Measurements from ENCODE around the gene PRIM2.
"Not testable (repeated sequence)": the region's sequence is repeated elsewhere in the genome, so short reads cannot be mapped to it uniquely, and the experiment has no call there.

Gene PRIM2

DNA sequence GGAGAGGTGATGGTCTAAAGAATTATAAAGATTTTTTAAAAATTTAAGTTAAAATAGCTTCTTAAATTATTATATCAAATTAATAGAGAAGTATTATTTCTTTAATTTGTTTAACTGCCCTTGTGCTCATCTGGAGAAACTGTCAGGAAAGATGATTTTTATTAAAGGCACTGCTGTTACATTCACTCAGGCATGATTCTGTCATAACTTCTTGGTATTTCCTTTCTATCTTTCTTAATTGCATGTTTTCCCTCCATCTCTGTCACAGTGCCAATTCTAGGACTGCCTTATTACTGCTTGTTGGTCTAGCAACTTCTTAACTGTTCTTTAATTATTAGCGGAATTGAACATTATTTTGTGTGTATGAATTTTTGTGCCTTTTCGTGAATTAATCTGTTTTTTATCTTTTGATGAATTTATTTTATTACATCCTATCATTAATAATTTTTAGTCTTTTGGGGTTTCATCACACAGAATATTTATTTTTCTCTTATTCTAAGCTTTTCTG, 47.7 kb downstream of the PRIM2 start:
- DNase-seq (ENCODE audit: low spot score) = not testable (repeated sequence)

GRCh38 chr6:57368965-57369731, 51.7 kb downstream of the PRIM2 start:
- not testable (repeated sequence) for DNase-seq (ENCODE audit: low spot score)

- DNase-seq (ENCODE audit: low spot score) = not testable (repeated sequence)
These were observed 54.3 kb downstream of the PRIM2 start for GRCh38 chr6:57371779-57372178.

- DNase-seq (ENCODE audit: low spot score) = peak; percentile 64
These were observed 57.3 kb downstream of the PRIM2 start for GRCh38 chr6:57374764-57375163.

DNA sequence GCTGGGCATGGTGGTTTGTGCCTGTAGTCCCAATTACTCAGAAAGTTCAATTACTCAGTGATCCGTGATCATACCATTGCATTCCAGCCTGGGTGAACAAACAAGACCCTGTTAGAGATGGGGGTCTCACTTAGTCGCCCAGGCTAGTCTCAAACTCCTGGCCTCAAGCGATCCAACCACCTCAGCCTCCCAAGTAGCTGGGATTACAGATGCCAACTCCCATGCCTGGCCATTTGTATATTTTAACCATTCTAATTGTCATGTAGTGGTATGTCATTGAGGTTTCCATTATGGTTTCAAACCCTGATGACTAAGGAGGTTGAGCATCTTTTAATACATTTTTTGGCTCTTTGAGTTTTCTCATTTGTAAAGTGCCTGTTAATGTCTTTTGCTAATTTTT, 58.7 kb downstream of the PRIM2 start:
- peak; percentile 1 for DNase-seq (ENCODE audit: low spot score)

- not testable (repeated sequence) for DNase-seq (ENCODE audit: low spot score)
These were observed 71.7 kb downstream of the PRIM2 start for GRCh38 chr6:57389038-57389592.

DNA sequence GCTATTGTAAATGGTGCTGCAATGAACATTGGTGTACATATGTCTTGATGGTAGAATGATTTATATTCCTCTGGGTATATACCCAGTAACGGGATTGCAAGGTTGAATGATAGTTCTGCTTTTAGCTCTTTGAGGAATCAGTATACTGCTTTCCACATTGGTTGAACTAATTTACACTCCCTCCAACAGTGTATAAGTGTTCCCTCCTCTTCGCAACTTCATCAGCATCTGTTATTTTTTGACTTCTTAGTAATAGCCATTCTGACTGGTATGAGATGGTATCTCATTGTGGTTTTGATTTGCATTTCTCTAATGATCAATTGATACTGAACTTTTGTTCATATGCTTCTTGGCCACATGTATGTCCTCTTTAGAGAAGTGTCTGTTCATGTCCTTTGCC, 73.4 kb downstream of the PRIM2 start:
- DNase-seq (ENCODE audit: low spot score) = not testable (repeated sequence)

DNA sequence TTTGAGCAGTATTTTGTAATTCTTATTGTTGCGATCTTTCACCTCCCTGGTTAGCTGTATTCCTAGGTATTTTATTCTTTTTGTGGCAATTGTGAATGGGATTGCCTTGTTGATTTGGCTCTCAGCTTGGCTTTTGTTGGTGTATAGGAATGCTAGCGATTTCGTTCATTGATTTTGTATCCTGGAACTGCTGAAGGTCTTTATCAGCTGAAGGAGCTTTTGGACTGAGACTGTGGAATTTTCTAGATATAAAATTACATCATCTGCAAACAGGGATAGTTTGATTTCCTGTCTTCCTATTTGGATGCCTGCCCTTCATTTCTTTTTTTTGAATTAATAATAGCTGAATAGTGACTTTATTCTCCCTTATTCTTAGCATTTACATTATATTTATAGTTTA, 74.6 kb downstream of the PRIM2 start:
- DNase-seq (ENCODE audit: low spot score) = not testable (repeated sequence)

GRCh38 chr6:57419341-57419740, 101.9 kb downstream of the PRIM2 start:
- not testable (repeated sequence) for DNase-seq (ENCODE audit: low spot score)

GRCh38 chr6:57421503-57421902, 104.1 kb downstream of the PRIM2 start:
- DNase-seq (ENCODE audit: low spot score) = no peak

- no peak for DNase-seq (ENCODE audit: low spot score)
These were observed 106.0 kb downstream of the PRIM2 start for GRCh38 chr6:57423468-57423867.

DNA sequence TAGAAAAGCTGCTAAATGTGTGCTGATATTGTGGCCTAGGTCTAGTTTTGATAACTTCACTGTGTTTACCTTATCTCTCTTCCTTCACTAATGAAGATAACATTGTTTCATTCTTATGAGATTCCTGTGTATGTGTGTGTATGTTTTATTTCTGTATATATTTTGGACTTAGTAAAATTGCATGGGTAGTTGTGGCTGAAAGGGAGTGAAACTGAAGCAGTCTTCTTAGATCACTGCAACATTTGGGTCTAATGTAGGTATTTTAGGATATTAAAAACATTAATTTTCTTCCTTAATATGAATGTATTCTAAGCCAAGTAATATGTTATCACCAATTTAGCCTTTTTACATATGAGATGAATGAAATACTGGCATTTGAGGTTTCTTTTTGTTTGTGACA, 114.3 kb downstream of the PRIM2 start:
- not testable (repeated sequence) for DNase-seq (ENCODE audit: low spot score)

DNA sequence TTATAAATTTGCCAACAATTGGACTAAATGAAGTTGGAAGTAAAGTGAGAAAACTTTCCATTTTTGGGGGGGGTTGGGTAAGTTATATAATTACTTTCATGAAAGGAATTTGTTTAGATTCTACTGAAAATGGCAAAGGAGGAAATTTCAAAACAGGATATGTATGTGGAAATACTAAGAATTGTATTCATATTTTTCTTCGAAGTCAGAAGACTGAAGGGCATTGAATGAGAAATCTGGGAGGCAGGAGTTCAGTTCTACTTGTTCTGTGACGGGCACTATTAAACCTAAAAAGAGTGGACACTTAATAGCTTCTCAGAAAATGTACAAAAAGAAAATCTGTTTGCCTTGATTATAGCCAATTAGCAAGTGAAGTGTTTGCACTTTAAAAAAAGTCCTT, 114.7 kb downstream of the PRIM2 start:
- no peak for DNase-seq (ENCODE audit: low spot score)

DNA sequence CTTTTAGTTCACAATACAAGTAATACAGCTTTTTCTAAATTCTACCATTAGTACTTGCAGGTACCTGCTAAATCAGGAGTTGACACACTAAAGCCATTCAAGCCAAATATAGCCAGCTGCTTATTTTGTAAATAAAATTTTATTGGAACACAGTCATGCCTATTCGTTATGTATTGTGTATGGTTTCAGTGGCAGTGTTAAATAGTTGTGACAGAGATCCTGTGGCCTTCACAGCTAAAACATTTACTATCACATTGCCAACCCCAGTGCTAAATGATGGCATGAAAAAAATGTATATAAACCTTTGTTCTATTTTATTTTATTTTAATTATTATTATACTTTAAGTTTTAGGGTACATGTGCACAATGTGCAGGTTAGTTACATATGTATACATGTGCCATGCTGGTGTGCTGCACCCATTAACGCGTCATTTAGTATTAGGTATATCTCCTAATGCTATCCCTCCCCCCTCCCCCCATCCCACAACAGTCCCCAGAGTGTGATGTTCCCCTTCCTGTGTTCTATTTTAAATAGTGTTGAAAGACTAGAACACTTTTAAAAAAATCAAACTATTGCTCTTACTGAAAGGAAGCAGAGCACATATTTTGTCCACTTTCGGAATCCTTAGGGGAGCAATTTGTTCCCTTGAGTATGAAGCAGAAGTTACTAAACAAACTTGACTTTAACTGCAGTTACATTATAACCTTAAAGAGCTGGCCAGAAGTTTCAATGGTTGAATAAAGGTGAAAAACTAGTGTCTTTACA, 115.7 kb downstream of the PRIM2 start:
- no peak for DNase-seq (ENCODE audit: low spot score)

GRCh38 chr6:57433790-57434189, 116.4 kb downstream of the PRIM2 start:
- not testable (repeated sequence) for DNase-seq (ENCODE audit: low spot score)

GRCh38 chr6:57434944-57435343, 117.5 kb downstream of the PRIM2 start:
- DNase-seq (ENCODE audit: low spot score) = no peak

DNA sequence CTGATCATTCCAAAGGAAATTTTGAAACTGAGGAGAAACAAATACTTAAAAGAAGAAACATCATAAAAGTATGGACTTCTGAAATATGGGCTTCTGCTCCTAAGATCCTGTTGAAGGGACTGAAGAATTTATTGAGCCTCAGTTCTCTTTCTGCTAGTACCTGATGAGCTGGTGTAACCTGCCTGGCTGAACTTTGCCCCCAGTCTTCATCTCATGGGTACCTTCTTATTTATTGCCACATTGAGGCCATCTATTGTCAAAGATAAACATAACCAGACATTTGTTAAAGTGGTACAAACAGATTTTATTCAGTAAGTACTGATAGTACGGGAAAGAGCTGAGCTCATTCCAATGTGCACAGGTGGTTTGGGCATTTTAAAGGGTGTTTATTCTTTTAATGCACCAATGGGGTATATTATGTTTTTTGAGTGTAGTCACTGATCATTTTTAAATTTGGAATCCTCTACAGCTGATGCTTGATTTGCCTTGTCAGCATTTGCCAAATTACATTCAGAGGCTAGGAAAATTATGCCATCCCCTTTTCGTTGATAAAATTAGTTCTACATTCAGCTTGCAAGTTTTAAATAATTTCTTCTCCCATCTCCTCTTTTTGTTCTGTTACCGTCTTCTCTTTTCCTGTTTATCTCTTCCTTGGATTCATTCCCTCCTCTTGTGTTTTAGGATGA, 118.2 kb downstream of the PRIM2 start:
- no peak for DNase-seq (ENCODE audit: low spot score)

GRCh38 chr6:57440735-57441134, 123.3 kb downstream of the PRIM2 start:
- DNase-seq (ENCODE audit: low spot score) = not testable (repeated sequence)

DNA sequence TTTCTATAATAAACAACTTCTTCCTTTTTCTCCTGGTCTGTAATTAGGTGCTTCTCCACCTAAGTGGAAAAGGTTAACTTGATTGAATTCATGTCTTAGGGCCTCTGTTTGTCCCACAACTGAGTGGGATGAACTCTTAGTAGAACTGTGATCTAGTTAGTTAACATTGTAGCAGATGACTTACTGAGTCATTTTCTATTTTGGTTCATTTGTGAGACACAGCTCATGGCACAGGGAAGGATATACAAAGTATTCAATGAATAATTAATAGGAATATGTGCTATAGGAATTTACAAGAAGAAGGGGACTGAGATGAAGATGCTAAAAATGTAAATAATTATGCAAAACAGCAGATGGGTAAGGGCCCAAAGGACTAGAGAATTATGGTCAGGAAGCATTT, 124.7 kb downstream of the PRIM2 start:
- not testable (repeated sequence) for DNase-seq (ENCODE audit: low spot score)

DNA sequence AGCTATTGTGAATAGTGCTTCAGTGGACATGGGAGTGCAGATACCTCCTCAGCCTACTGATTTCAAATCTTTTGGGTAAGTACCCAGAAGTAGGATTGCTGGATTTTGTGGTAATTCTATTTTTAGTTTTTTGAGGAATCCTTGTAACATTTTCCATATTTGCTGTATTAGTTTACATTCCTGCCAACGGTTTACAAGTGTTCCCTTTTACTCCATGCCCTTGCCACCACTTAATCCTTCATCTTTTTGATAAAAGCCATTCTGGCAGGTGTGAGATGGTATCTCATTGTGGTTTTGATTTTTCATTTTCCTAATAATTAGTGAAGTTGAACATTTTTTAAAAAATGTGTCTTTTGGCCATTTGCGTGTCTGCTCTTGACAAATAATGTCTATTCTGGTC, 125.8 kb downstream of the PRIM2 start:
- not testable (repeated sequence) for DNase-seq (ENCODE audit: low spot score)

DNA sequence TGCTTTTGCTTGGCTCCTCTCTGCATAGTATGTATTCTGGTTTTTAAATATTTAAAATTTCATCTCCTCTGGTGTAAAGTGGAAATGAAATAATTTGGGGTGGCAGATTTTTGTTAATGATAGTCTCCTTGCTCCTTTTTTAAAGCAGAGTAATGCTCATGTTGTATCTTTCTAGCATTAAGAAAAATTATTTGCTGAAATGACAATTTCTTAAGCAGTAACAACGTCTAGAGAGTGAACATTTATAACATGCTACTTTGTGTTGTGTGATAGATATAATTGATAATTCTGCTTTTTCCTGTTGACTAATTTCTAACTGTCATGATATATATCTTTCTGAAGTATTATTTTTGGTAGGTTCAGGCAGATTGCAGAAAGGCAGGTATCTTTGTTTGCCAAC, 127.4 kb downstream of the PRIM2 start:
- DNase-seq (ENCODE audit: low spot score) = not testable (repeated sequence)

DNA sequence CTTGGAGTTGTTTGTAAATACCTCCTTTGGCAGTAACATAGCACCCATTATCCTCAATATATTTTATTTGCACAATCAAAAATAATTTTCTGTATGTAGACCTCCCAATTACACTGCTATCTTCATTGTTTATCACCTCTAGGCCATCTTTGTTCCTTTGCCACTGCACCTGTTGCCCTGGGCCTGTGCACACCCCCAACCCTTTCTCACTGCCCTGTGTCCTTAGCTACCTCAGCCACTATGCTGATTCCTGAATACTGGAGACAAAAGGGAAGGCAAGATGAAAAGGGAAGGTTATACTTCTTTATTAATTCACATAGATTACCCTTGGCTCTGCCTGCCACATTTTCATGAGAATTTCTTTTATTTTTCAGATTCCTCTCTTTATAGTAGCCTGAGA, 127.9 kb downstream of the PRIM2 start:
- not testable (repeated sequence) for DNase-seq (ENCODE audit: low spot score)
